ENCODE measurements around the gene YIPF7. TPM values are rescaled to one million over a fixed set of nuclear protein-coding genes. Genes with fewer than 3 reads are reported as not detected.

Gene YIPF7
- total RNA-seq, result 0.79 TPM

- DNase-seq, result no peak
These were observed at the start of gene YIPF7 for GRCh38 chr4:44651425-44651824. Gene YIPF7 (minus strand): TSS chr4:44651625. CDS start chr4:44650100, 1,525 bp downstream.

GRCh38 chr4:44701037-44701436 lies 49.6 kb upstream of the YIPF7 start:
- DNase-seq, result no peak

GRCh38 chr4:44700427-44700826 lies 49.0 kb upstream of the YIPF7 start:
- DNase-seq, result no peak

DNA sequence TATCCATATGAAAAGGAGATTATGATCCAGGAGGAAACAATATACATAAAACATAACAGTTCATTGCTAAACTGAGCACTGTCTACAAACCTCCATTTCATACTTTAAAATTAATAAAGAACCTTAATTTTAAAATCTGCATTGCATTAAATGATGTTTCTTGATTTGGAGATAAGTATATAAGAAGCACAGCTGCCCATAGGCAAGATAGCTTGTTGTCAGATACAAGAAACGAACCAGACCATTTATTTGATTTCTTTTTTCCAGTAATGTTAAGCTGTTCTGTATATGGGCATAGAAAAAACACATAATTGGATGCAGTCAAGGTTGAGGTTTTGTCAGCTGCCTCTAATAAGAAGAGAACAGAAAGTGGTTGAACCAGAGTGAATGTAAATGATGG lies 33.2 kb upstream of the YIPF7 start:
- DNase-seq, result no peak

DNA sequence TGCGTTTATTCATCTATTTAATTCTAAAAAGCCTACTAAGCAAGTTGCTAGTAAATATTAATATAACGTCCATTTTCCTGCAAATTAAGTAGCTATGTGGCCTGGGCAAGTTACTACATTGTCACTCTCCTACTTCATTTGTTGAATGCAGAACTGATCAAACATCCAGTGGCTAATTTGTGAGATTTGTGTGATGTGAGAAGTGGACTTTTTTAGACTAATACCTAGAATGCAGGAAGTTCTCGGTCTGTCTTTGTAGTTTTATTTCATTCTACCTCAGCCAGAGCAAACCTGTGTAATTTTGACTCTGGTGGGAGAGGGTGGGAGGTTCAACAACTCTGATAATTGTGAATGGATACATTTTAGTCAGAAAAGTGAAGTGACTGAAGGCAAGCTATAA lies 27.6 kb upstream of the YIPF7 start:
- DNase-seq, result no peak

DNA sequence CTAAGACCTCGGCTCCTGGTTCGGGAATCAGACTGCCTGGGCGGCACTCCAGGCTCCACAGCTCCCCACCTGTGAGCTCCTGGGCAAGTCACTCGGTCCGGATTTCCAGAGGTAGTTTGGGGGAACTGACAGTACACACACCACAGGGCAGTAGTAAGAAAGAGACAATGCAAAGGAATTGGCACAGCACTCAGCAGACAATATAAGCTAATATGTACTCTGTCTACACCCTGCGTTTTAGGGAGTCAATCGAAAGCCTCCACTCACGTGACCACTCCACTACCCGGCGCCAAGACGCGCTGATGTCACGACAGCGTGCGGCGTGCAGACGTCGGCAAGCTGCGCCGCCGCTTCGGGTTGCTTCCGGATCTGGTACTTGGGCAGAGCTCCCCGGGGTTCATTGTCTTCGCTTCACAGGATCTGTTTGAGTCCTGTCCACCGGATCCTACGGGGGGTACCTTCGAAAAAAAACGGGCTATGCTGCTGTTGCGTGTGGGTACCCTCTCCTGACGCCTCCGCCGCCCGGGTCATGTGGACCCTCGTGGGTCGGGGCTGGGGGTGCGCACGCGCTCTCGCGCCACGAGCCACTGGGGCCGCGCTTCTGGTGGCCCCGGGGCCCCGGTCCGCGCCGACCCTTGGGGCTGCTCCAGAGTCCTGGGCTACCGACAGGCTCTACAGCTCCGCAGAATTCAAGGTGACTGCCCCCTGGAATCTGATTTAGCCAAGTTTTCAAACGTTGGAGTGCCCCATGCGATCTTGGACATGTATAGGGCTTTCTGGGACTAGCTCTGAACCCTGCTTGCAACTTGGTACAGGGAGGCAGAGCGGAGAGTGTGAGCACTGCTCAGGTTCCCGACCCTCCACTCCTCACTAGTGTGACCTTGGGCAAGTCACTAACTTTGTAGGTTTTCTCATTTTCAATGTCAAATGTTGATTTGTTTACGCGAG lies 26.9 kb upstream of the YIPF7 start, which contains the start of gene GUF1:
Gene GUF1, plus strand, starts transcription at position 327 of the 948 bp plus-strand sequence. Its CDS starts 203 bp downstream, at position 530.
- peak; percentile 92 for DNase-seq

- DNase-seq, result no peak
These were observed 23.9 kb upstream of the YIPF7 start for GRCh38 chr4:44675366-44675765.

- DNase-seq, result no peak
These were observed 23.0 kb upstream of the YIPF7 start for GRCh38 chr4:44674471-44674870.

DNA sequence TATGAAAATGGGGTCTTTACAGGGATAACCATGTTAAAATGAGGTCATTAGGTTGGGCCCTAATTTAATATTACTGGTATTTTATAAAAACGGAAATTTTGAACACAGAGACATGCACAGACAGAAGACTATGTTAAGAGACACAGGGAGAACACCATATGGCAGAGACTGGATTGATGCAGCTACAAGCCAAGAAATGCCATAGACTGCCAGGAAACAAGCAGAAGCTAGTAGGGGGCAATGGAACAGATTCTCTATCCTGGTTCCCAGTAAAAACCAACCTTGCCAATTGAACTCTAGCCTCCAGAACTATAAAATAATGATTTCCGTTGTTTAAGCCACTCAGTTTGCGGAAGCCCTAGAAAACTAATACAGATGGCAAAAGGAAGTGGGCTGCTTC lies 20.2 kb upstream of the YIPF7 start:
- no peak for DNase-seq

DNA sequence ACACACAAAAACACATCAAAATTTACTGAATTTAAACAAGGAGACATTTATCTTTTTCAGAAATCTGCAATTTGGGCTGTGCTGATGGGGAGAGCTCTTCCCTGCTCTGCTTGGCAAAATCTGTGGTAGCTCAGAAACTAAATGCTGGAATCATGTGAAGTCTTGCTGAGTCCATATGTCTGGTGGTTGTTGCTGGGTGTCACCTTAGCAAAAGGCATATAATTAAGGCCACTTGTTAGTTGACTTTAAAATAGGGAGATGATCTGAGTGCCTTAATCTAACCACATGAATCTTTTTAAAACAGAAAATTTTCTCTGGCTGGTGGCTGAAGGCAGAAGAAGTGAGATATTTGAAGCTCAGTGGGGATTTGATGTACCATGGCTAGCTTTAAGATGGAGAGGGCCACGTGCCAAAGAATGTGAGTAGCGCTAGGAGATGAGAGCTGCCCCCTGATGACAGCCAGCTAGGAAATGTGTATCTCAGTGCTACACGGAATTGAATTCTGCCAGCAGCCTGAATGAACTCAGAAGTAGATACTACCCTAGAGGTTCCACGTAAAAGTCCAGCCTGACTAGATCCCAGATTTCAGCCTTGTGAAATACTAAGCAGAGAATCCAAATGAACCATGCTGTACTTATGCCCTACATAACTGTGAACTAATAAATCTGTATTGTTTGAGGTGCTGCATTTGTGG lies 19.2 kb upstream of the YIPF7 start:
- DNase-seq, result no peak

GRCh38 chr4:44668526-44668925 lies 17.1 kb upstream of the YIPF7 start:
- no peak for DNase-seq

DNA sequence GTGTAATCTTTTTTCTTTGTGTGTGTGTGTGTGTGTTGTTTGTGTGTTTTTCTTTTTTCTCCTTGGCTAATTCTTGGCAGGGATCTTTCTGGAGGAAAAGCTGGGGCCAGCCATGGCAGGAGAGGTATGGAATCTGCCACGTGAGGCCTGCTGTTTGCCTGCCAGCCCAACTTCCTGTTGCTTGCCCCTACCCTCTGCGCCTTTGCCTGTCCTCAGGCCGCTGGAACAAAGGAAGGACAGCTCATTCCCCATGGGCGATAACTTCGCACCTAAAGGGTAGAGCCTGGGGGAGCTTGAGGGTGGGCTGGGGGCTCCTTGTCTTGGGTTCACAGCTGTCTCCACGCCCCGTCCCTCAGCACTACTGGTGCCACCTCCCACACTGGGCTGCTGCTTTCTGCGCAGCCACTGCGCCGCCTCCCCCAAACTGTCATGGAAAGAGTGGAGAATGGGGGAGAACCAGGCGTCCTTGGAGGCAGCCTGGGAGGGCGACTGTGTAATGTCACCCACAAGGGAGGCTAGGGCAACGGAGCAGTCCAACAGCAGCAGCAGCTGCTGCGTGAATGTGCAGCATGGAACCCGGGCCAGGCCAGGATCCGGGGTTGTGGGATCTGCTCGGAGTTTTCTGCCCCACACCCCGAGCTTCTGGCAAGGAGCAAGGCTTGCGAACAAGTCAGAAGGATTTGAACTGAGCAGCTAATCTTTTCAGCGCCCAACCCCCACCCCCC lies 12.3 kb upstream of the YIPF7 start:
- no peak for DNase-seq

- no peak for DNase-seq
These were observed 11.2 kb upstream of the YIPF7 start for GRCh38 chr4:44662623-44663005.

- no peak for DNase-seq
These were observed 10.7 kb upstream of the YIPF7 start for GRCh38 chr4:44661940-44662622.

GRCh38 chr4:44660396-44660795 lies 9.0 kb upstream of the YIPF7 start:
- DNase-seq, result no peak

DNA sequence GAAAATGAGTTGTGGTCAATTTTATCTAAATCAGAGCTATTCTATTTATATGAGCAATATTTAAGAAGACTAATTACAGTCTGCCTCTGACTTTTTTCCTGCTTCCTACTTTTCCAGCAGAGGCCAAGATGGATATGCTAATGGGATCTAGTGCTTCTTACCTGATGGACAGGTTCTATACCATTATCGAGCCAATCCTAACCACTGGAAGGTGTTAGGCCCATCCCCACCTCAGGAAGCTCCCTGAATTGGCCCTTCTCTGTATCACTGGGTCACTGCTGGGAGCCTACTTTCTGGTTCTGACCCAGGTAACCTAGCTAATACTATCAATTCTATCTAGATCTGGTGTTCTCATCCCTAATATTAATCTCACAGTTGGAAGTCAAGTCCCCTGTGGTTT lies 577 bp upstream of the YIPF7 start:
- no peak for DNase-seq

DNA sequence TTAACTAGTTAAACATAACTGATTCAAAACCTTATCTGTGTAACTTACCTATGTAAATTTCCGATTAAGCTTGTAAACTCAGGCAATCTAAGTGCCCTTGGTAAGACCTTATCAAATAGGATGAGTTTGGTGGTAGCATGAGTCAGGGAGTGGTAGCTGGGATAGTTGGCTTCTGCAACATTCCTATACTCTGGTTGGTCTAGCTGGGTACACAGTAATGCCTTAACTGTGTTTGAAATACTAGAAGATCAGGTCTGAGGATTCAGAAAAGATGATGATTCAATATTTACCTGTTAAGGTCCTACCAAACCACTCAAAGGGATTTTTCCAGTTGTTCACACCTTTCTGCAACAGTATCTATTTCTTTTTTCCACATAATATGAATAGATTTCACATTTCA lies 5.3 kb downstream of the YIPF7 start:
- DNase-seq, result no peak

DNA sequence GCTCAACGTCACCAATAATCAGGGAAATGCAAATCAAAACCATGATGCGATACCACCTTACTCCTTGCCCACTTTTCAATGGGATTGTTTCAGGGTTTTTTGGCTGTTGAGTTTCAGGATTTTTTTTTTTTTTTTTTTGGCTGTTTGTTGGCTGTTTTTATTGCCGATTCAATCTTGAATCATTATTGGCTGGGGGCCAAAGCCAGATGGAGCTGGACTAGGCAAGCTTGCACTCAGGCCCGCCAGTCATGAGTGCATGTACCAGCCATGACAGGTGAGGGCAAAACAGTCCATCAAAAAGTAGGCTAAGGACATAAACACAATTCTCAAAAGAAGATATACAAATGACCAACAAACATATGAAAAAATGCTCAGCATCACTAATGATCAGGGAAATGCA lies 13.3 kb downstream of the YIPF7 start:
- DNase-seq, result no peak

DNA sequence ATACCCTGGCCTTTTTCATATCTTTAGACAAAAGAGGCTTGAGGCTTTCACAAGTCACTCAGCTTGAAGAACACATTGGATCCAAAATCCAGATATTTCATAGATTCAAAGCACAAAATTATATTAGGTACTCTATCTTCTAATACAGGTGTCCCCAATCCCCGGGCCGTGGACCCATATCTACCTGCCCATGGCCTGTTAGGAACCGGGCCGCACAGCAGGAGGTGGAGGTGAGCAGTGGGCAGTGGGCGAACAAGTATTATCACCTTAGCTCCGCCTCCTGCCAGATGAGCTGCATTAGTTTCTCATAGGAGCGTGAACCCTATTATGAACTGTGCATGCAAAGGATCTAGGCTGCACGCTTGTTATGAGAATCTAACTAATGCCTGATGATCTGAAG lies 18.7 kb downstream of the YIPF7 start:
- DNase-seq, result no peak

DNA sequence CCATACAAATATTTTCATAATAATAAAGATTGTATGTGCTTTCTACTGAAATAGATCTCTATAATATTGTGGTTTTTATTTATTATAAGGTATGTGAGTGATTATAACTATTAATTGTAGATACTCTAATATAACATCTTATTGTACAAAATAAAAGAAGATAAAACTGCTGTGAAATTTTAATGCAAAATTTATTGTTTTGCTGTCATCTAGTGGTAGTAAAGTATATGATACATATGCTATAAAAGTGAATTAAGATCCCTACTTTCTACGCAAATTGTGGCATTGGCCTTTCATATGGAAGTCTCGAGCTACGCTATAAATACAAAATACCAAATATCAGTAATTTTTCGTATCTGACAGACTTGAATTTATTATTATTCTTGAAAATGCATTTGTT lies 19.3 kb downstream of the YIPF7 start:
- no peak for DNase-seq

DNA sequence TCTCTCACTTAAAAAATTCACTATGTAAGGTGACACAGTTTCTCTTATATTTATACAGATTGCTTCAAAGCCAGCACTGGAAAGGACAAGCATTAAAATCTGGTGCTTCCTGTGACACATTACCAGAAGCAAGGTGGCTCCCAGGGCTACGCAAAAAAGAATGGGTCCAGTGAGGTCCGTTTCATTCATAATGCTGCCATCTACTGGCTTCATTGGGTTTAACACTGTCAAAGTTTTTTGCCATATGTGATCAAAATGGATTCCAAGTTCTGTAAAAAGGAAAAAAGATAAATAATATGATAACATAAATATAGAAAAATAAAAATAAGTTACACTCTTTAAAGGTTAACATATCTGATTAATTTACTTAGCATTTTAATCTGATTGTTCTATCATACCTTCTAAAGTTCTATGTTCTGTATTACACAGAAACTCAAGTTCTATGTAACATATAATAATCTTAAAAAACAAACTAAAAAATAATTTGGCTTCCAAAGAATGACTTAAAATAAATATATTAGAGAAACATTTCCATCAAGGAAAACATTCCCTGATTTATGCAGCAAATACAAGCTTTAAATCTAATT lies 22.1 kb downstream of the YIPF7 start:
- no peak for DNase-seq

DNA sequence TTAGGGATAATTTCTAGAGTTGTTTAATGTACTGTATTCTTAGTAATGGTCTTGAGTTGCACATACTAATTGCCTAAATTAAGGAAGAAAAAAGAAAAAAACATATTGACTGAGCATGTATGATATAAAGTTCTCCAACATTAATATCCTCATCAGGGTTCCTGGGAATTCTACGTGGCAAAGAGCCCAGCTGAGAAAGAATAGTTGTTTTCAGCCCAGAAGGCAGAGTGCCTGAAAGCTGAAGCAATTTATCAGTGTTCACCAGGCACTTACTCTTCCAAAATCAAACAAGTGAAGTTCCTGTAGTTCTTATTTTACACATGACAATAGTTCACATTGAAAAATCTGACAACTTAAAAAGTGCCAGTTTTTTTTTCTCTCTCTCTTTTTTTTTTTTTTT lies 27.7 kb downstream of the YIPF7 start:
- peak; percentile 30 for DNase-seq
